HUES6 (cell line): ENCODE data around the gene SGMS2.

Experiments used
- H3K27ac ChIP-seq: 2 replicates; pipeline ENCODE4 v1.7.0; 2013; ENCODE audit warnings: low read depth, mild to moderate bottlenecking, low read length, inconsistent platforms
- H3K27me3 ChIP-seq: 2 replicates; pipeline ENCODE4 v1.6.1; 2013; ENCODE audit warnings: low read length; ENCODE audit not compliant: control insufficient read depth, insufficient read depth
- H3K36me3 ChIP-seq: 2 replicates; pipeline ENCODE4 v1.6.1; 2013; ENCODE audit warnings: low read length; ENCODE audit not compliant: control insufficient read depth, insufficient read depth
- H3K4me1 ChIP-seq: 2 replicates; pipeline ENCODE4 v1.6.1; 2013; ENCODE audit warnings: low read length; ENCODE audit not compliant: control insufficient read depth, insufficient read depth
- H3K4me3 ChIP-seq: 2 replicates; pipeline ENCODE4 v1.5.1; 2013; ENCODE audit warnings: low read depth, low read length
- H3K9ac ChIP-seq: one replicate; pipeline ENCODE4 v1.6.1; 2013; ENCODE audit warnings: mild to moderate bottlenecking, low read length
- H3K9me3 ChIP-seq: 2 replicates; pipeline ENCODE4 v1.6.1; 2013; ENCODE audit warnings: low read depth, low read length; ENCODE audit not compliant: control insufficient read depth, insufficient read depth

Gene SGMS2

GRCh38 chr4:107870916-107871786 lies 46.4 kb downstream of the SGMS2 start:
- Histone ChIP-seq H3K27me3 (no peaks in the 10 kb centered on the region), H3K36me3 (no peaks in the 10 kb centered on the region), H3K27ac (no peak overlapping the region), H3K9me3 (no peaks in the 10 kb centered on the region), H3K9ac (no peak overlapping the region), H3K4me1 (no peaks in the 10 kb centered on the region), H3K4me3 (no peak overlapping the region)

- H3K27ac ChIP-seq = no peak overlapping the region
- no peaks in the 10 kb centered on the region for H3K27me3 ChIP-seq
- H3K9me3 ChIP-seq = no peaks in the 10 kb centered on the region
- no peak overlapping the region for H3K4me3 ChIP-seq
- H3K4me1 ChIP-seq = no peaks in the 10 kb centered on the region
- H3K9ac ChIP-seq = no peak overlapping the region
- no peaks in the 10 kb centered on the region for H3K36me3 ChIP-seq
These were observed 49.3 kb downstream of the SGMS2 start for GRCh38 chr4:107874024-107874423.

GRCh38 chr4:107876099-107876498 lies 51.4 kb downstream of the SGMS2 start:
- Histone ChIP-seq H3K27ac (no peak overlapping the region), H3K36me3 (no peaks in the 10 kb centered on the region), H3K9me3 (no peaks in the 10 kb centered on the region), H3K27me3 (no peaks in the 10 kb centered on the region), H3K4me1 (no peaks in the 10 kb centered on the region), H3K4me3 (no peak overlapping the region), H3K9ac (no peak overlapping the region)

- no peak overlapping the region for H3K4me3 ChIP-seq
- no peaks in the 10 kb centered on the region for H3K27me3 ChIP-seq
These were observed 52.6 kb downstream of the SGMS2 start for GRCh38 chr4:107877361-107877760.

GRCh38 chr4:107885865-107886264 lies 61.1 kb downstream of the SGMS2 start:
- Histone ChIP-seq H3K27me3 (no peaks in the 10 kb centered on the region), H3K9ac (no peak overlapping the region), H3K4me1 (no peaks in the 10 kb centered on the region), H3K9me3 (peaks cover 47% of the 10 kb centered on the region), H3K4me3 (no peak overlapping the region), H3K27ac (no peak overlapping the region), H3K36me3 (0 out of 2 replicates have a peak, but pooled peaks cover 2% of the 10 kb centered on the region)

More at GRCh38 chr4:107877361-107877760, 52.6 kb downstream of the SGMS2 start:
- no peaks in the 10 kb centered on the region for H3K4me1 ChIP-seq
- no peak overlapping the region for H3K27ac ChIP-seq
- no peak overlapping the region for H3K9ac ChIP-seq
- H3K9me3 ChIP-seq = no peaks in the 10 kb centered on the region
- H3K36me3 ChIP-seq = no peaks in the 10 kb centered on the region

GRCh38 chr4:107888237-107888636 lies 63.5 kb downstream of the SGMS2 start:
- Histone ChIP-seq H3K9ac (no peak overlapping the region), H3K4me1 (peaks cover 5% of the 10 kb centered on the region; the same call in 1 of the 2 replicates), H3K9me3 (peaks cover 50% of the 10 kb centered on the region), H3K27ac (no peak overlapping the region), H3K27me3 (no peaks in the 10 kb centered on the region), H3K36me3 (peaks cover 4% of the 10 kb centered on the region; the same call in 1 of the 2 replicates), H3K4me3 (no peak overlapping the region)

GRCh38 chr4:107890779-107891178 lies 66.0 kb downstream of the SGMS2 start:
- H3K9ac ChIP-seq = no peak overlapping the region
- H3K27ac ChIP-seq = peak overlapping the region; percentile 62
- peaks cover 5% of the 10 kb centered on the region; the same call in 1 of the 2 replicates for H3K4me1 ChIP-seq
- peaks cover 42% of the 10 kb centered on the region for H3K9me3 ChIP-seq
- peaks cover 6% of the 10 kb centered on the region; the same call in 1 of the 2 replicates for H3K36me3 ChIP-seq
- H3K27me3 ChIP-seq = no peaks in the 10 kb centered on the region
- H3K4me3 ChIP-seq = no peak overlapping the region

- Histone ChIP-seq H3K4me1 (peaks cover 5% of the 10 kb centered on the region; the same call in 1 of the 2 replicates), H3K36me3 (peaks cover 6% of the 10 kb centered on the region; the same call in 1 of the 2 replicates), H3K4me3 (no peak overlapping the region), H3K9me3 (peaks cover 39% of the 10 kb centered on the region), H3K27ac (peak overlapping the region; percentile 62), H3K9ac (no peak overlapping the region), H3K27me3 (no peaks in the 10 kb centered on the region)
These were observed 66.6 kb downstream of the SGMS2 start for GRCh38 chr4:107891299-107891698.

- peaks cover 19% of the 10 kb centered on the region for H3K9me3 ChIP-seq
- H3K4me1 ChIP-seq = peaks cover 5% of the 10 kb centered on the region; the same call in 1 of the 2 replicates
- no peak overlapping the region for H3K27ac ChIP-seq
- no peak overlapping the region for H3K4me3 ChIP-seq
- peaks cover 4% of the 10 kb centered on the region; the same call in 1 of the 2 replicates for H3K36me3 ChIP-seq
- H3K9ac ChIP-seq = no peak overlapping the region
- H3K27me3 ChIP-seq = no peaks in the 10 kb centered on the region
These were observed 68.7 kb downstream of the SGMS2 start for GRCh38 chr4:107893171-107894137.

- Histone ChIP-seq H3K4me1 (peaks cover 5% of the 10 kb centered on the region; the same call in 1 of the 2 replicates), H3K27ac (no peak overlapping the region), H3K4me3 (no peak overlapping the region), H3K9ac (no peak overlapping the region), H3K27me3 (no peaks in the 10 kb centered on the region), H3K9me3 (peaks cover 14% of the 10 kb centered on the region), H3K36me3 (peaks cover 4% of the 10 kb centered on the region; the same call in 1 of the 2 replicates)
These were observed 69.4 kb downstream of the SGMS2 start for GRCh38 chr4:107894138-107894603.
